GM21723 (cell line): ENCODE data around the gene TLX2.

ENCODE experiments used
- ATAC-seq: cut with Tn5 transposase; IDR thresholded peaks from one replicate; pipeline ENCODE4 v1.9.1; 2021; ENCODE audit warnings: mild to moderate bottlenecking, moderate library complexity; ENCODE audit not compliant: unreplicated experiment

The TLX2 gene

DNA sequence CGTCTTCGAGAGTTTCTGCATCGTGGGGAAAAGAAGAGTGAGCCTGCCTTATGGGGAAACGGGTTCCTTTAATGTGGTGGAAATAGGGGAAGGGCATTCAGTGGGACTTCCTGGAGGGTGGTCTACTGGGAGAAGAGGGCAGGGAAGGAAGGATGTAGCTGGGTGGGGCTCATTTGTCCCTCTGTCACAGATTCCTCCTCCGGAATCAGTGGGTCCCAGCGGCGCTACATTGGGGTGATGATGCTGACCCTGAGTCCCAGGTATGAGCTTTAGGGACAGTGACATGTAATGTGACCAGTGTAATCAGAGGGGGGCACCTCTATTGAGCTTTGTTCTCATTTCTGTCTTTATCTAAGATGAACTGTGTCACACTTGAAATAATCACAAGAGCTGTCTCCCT, 17.4 kb downstream of the TLX2 start:
- ATAC-seq = no peak

DNA sequence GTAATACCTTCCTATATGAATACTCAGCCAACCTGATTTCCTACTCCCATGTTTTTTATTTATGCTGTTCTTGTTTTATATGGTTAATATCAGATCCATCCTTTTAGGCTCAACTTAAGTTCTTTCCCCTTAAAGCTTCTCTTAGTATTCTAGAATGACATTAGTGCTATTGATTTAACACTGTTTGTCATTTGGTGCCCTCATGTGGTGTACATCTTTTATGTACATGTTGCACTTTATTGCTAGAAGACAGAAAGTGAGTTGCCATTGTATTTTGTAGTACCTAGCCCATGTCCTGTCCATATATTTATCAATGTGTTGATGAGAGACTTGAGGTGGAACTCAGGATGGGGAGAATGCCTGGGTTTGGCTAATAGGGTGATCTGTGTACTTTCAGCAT, 18.0 kb downstream of the TLX2 start:
- no peak for ATAC-seq

GRCh38 chr2:74533464-74533863, 19.2 kb downstream of the TLX2 start:
- ATAC-seq = no peak

GRCh38 chr2:74534411-74534810, 20.2 kb downstream of the TLX2 start:
- ATAC-seq = no peak

- no peak for ATAC-seq
Measured at GRCh38 chr2:74535440-74535965, 21.3 kb downstream of the TLX2 start.

DNA sequence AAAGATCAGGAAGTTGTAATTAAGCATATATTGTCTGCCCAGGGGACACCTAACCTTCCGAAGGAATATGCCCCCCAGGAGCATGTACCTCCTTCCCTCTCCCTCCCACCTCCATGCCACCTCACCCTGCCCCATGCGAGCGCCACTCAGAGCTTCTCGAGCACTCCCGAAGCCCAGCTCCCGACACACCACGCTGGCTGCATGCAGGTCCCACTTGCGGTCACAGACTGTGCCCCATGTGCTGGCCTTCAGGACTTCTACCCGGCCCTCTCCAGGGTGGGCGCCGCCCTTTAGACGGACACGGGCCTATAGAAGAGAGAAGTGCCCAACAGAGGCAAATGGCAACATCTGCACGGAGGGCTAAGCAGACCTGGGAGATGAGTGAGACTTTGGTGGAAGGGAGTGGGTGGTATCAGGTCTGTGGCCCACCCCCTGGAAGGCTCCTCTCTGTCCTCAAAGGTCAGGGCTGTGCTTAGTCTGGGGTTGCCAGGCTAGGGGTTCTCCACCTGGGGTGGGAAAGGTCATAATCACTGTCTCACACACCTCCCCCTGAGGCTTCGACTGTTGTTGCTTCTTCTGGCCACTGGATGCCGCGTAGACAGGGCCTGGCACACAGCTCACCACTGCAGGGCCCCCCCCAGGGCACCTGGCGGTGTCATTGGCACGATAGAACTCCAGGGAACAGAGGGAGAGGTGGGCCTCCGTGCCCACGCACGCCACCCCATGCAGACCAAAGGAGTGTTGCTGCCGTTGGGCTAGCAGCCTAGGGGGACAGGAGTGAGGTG, 22.1 kb downstream of the TLX2 start:
- no peak for ATAC-seq

GRCh38 chr2:74537140-74537539, 22.9 kb downstream of the TLX2 start:
- ATAC-seq = no peak

DNA sequence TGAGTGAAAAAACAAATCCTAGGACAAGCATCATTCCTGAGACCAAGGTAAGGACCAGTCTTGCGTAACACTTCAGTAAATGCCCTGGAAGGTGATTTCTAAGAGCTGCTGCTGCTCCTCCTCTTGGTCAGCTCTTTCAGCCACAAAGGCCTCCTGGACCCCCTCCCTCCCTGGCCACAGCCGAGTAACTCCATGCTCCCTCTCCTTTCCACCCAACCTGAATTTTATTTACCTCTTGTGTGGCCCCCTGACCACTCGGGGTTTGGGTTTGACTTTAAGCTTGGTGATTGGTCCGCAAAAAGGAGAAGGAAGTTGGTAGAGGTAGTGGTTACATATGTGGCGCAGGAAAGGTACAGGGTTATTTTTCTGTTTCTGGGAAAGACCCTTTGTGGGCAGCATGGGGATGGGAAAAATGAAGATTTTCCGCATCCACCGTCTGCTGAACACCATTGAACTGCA, 24.7 kb downstream of the TLX2 start:
- ATAC-seq = no peak

DNA sequence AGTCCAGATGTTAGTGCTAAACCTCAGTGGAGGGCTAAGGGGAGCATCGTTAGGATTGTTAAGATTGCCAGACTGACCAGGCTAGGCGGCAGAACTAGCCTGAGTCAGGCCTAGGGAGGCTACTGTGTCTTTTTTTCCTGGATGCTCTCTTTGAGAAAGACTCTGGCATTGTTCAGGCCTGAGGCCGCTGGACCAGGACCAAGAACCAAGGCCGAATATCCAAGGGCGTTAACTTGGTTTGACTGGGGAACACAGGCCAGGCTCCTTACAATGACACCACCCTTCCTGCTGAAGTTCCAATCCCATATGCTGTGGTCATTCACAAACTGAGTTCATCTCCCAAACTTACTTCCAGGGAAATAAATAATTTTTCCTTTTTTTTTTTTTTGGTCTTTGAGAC, 26.0 kb downstream of the TLX2 start:
- no peak for ATAC-seq

GRCh38 chr2:74542978-74543377, 28.7 kb downstream of the TLX2 start:
- ATAC-seq = no peak

DNA sequence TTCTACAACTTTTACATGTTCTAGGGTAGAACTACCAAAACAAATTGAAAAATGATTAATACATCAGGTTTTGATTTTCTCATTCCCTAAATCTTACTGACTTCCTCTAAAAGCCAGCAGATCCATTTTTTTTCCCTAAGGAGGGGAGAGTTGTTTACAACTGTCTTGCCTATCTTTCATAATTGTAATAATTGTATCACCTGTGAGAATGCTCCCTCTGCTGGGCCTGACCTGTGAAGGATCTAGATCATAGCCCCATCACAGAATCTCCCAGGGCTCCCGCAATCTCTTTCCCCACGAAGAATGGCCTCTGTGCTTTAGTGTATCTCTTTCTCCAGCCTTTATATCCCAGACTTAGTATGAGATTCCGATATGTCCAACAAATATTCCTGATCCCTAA, 30.4 kb downstream of the TLX2 start:
- ATAC-seq = no peak

GRCh38 chr2:74546004-74546403, 31.8 kb downstream of the TLX2 start:
- ATAC-seq = no peak

DNA sequence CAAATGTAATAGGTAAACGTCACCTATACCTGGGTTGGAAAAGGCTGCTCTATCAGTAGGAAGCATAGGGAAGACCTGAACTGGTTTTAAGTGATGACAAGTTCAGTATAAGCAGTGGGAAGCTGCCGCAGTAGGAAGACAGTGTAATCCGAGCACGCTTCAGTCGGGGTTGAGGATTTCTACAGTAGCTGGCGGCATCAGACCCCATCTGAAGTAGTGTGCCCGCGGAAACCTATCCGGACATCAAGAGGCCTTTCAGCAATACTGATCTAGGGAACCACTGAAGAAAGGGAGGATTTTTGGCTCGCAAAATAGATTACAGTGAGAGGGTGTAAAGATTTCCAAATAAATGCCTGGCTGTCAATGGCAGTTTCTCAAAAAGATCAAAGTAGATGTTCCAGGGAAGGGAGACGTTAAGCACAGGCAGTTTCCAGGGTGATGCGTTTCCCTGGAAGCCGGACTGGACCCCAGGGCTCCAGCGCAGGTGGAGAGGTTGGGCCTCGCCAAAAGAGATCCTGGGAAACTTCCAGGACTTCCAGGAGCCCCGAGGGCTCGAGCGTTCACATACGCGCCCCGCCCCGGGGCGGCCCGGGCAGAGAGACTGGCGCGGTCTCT, 34.1 kb downstream of the TLX2 start:
- no peak for ATAC-seq

DNA sequence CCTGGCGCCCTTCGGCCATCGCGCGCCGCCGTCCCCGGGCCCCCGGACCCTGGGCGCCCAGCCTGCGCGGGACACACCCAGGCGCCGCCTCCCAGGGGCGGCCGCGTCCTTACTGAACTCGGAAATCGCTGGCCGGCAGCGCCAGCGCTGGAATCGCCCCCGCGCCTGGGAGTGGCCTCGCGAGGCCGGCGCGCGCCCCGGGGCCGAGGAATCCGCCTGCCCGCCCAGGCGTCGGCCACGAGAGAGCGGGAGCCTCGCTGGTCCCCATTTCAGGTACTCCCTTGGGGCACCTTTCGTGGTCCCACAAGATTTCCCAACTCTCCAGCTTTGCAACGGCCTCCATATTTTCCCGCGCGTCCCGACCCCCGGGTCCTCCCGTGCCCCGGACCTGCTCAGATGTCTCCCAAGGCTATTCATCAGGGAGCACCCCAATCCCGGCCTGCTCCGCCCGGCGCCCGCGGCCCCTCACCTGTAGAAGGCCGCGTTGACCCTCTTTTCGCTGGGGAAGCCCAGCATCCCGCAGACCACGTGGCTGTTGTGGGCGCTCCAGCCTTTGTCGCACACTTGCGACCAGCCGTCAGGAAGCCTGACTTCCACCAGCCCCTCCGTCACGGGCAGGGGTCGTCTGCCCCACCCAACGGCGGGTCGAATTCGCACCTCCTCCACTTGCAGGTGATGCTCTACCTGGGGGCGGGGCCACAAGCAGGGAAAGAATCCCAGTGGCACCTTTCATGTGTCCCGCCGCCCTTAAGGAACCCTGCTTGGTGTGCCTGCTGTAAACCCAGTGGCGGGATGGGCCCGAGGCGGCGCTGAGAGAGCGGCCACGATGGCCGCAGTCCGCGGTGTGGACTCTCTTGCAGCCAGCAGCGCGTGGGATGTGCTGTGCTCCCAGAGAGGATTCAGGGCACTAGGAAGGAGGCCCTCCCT, 34.9 kb downstream of the TLX2 start:
- ATAC-seq = no peak

DNA sequence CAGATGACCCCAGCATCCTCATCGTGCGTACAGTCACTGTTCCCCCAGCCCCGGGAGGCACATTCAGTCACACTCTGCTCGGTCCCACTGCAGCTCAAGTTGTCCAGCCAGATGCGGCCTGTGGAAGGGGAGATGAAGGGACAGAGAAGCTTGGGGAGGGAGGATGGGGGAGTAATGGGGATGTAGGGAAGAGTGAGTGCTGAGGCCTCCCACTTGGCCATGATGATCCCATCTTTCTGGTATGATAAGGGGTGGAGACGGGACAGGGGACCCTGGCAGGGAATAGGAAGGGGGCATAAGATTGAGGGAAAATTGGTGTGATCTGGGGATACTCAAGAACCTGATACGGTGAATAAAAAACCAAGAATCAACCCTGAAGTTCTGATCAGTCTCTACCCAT, 36.0 kb downstream of the TLX2 start:
- ATAC-seq = no peak

DNA sequence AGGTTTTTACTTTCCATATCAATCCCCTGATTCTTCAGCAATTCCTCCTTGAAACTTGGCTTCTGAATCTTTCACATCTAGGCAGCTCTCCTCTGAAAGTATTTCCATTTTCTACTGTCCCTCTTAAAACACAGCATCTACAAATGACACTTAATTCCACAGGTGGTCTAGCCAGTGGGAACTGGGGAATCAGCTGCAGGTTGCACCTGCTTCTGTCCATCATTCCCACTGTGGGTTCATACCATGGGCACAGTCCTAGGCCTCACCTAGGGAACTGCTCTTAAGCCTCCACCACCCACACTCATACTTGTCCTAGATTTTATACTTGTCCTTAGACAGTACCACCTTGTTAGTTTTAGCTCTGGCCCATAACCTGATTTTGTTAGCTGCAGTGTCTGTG, 37.3 kb downstream of the TLX2 start:
- no peak for ATAC-seq

GRCh38 chr2:74551942-74552913, 38.0 kb downstream of the TLX2 start:
- ATAC-seq = no peak

DNA sequence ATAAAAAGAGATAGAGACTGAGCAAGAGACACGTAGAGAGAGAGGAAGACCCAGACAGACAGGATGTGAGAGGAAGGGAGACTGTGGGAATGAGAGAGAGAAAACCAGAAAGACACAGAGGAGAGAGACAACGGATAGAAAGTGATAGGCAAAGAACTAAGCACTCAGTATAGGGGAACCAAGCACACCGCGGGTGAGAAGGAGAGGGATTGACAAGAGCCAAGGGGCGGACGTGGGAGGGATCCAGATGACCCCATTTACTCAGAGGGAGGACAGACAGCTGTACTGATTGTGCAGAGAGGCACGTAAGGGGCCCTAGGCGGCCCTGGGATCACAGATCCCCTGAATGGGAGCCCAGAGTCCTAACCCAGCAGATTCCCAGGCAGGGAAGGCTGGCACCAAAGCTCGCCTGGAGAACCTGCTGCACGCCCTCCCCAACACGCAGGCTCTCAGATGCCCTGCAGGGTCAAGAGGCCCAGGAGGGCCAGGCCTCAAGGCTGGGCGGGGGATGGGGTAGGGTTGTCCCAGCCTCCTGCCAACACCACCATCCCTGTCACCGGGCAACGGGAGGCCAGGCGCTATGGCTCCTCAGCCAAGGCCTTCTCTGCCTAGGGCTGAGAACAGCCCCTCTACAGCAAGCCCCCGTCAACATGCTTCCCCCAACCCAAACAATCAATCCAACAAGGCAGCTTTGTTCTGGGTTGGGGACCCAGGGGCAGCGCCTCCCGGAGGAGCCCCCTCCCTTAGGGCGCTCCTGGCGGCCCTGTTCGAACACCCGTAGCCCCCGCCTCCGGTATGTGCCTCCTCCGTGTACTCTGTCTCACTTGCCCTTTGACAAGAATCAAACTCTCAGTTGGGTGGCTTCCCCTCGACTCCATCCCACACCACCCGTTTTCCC, 38.9 kb downstream of the TLX2 start:
- no peak for ATAC-seq
